Measurements from ENCODE around the gene SH3GL1. TPM values are rescaled to one million over a fixed set of nuclear protein-coding genes. Genes with fewer than 3 reads are reported as not detected.

The SH3GL1 gene
- total and polyA plus RNA-seq, 2 of the 4 experiments (the other 2 are of a cell fraction) = 28.1 to 138 TPM

DNA sequence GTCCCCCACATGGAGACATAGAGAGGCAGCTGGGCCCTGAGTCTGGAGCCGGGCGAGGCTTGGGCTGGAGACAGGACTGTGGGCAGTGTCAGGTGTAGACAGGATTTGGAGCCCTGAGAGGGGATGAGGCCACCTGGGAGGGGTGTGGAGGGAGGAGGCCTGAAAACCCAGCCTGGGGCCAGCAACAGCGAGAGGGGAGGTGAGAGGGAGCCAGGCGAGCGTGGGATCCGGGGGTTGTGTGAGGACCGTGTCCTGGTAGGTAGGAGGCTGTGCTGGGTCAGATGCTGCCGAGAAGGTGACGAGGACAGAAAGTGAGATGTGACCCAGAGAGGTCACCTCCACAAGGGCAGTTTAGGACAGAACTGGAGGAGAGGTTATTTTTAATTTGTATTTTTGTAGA is 49.6 kb downstream of the SH3GL1 start:
- WGBS, 2 experiments (ENCODE audit: extremely low coverage in 2 of 2, insufficient read length in 1 of 2) = 100% methylated on average over 6 of the region's 9 CpGs; no CpG with 5 or more reads in 1 of the 2 experiments

More for the DNA sequence above, 49.6 kb downstream of the SH3GL1 start:
- Histone ChIP-seq H2BK15ac (ENCODE audit: low read depth, low read length) (no peak overlapping the region), H4K5ac (ENCODE audit: low read depth, low read length) (no peak overlapping the region), H2BK20ac (ENCODE audit: low read depth, low read length) (no peak overlapping the region), H3K27me3 (ENCODE audit: control insufficient read depth, insufficient read depth, low read length) (no peaks in the 10 kb centered on the region), H2BK5ac (ENCODE audit: low read depth, low read length, poor library complexity, severe bottlenecking) (no peak overlapping the region), H2AK9ac (replicated peaks; ENCODE audit: low read depth, low read length, poor library complexity) (no peak overlapping the region), H3K4me3 (ENCODE audit: insufficient read depth, low read depth, low read length) (no peak overlapping the region), H3K9me1 (ENCODE audit: insufficient read depth, low read length) (no peaks in the 10 kb centered on the region), H3K27ac (ENCODE audit: insufficient read depth, low read length) (no peak overlapping the region), H4K20me1 (ENCODE audit: insufficient read depth, low read length) (no peaks in the 10 kb centered on the region; the same call in 1 of the 2 replicates), H3K36me3 (ENCODE audit: control insufficient read depth, insufficient read depth, low read length) (peaks cover 13% of the 10 kb centered on the region), H4K8ac (ENCODE audit: low read depth in 2 of 2, low read length in 2 of 2) (no peak overlapping the region), H3K18ac (ENCODE audit: low read depth, low read length) (no peak overlapping the region), H3K9ac (ENCODE audit: low read depth, low read length) (no peak overlapping the region), H3K4me1 (ENCODE audit: control insufficient read depth, insufficient read depth, low read length) (no peaks in the 10 kb centered on the region), H4K91ac (ENCODE audit: insufficient read depth, low read depth, low read length) (no peak overlapping the region), H3K79me1 (ENCODE audit: low read depth in 1 of 2, low read length in 2 of 2) (peaks cover 0 to 4% of the 10 kb centered on the region in 2 experiments; a peak in 1 of 4 replicates), H2BK120ac (ENCODE audit: low read depth, low read length) (no peak overlapping the region), H3K4ac (ENCODE audit: low read depth, low read length) (no peak overlapping the region), H3K56ac (ENCODE audit: extremely low read depth, insufficient read depth, low read length) (no peak overlapping the region), H3K14ac (replicated peaks; ENCODE audit: low read depth, low read length) (no peak overlapping the region), H3K23ac (ENCODE audit: low read depth, low read length) (no peak overlapping the region), H2AFZ (replicated peaks; ENCODE audit: low read length, poor library complexity) (no peak overlapping the region), H2AK5ac (ENCODE audit: low read depth, low read length) (no peak overlapping the region), H3K9me3 (ENCODE audit: control insufficient read depth, insufficient read depth, low read length) (no peaks in the 10 kb centered on the region), H3K4me2 (ENCODE audit: low read depth, low read length) (no peak overlapping the region)
- POLR2A ChIA-PET (ENCODE audit: unreplicated experiment) = no interaction called here
- ATAC-seq (ENCODE audit: low read depth) (no peak), DNase-seq (no peak)
- dilution Hi-C loops (cut with HindIII; ENCODE audit: low sequenced_read_pairs, unreplicated experiment) (no loop called here), in situ Hi-C loops (cut with MboI; ENCODE audit: low sequenced_read_pairs) (loop anchor here (5.0 kb wide), 1 partner anchor 83 kb away; no protein-coding TSS in a partner anchor), intact Hi-C loops (cut with micrococcal nuclease) (no loop called here)
- TF ChIP-seq MAZ (IDR thresholded peaks at IDR 0.05; ENCODE audit: borderline replicate concordance, low read depth, low read length) (no peak), USF2 (IDR thresholded peaks at IDR 0.05; ENCODE audit: low read depth, low read length) (no peak), POLR2A (IDR thresholded peaks at IDR 0.05; ENCODE audit: low read depth, low read length) (no peak), RFX5 (IDR thresholded peaks at IDR 0.05; ENCODE audit: low read depth, low read length) (no peak), RAD21 (IDR thresholded peaks at IDR 0.05; ENCODE audit: low read length) (no peak), RCOR1 (IDR thresholded peaks at IDR 0.05; ENCODE audit: insufficient replicate concordance, low read length) (no peak), CHD1 (IDR thresholded peaks at IDR 0.05; ENCODE audit: low read depth, low read length) (no peak), SMC3 (IDR thresholded peaks at IDR 0.05; ENCODE audit: low read depth, low read length) (no peak), BHLHE40 (IDR thresholded peaks at IDR 0.05; ENCODE audit: low read depth, low read length) (no peak), FOS (IDR thresholded peaks at IDR 0.05; ENCODE audit: low read depth, low read length) (no peak), NFE2L2 (IDR thresholded peaks at IDR 0.05; ENCODE audit: low read depth, low read length) (no peak), MXI1 (IDR thresholded peaks at IDR 0.05; ENCODE audit: borderline replicate concordance, low read depth, low read length) (no peak)
- TF ChIP-seq, protein P1, sequence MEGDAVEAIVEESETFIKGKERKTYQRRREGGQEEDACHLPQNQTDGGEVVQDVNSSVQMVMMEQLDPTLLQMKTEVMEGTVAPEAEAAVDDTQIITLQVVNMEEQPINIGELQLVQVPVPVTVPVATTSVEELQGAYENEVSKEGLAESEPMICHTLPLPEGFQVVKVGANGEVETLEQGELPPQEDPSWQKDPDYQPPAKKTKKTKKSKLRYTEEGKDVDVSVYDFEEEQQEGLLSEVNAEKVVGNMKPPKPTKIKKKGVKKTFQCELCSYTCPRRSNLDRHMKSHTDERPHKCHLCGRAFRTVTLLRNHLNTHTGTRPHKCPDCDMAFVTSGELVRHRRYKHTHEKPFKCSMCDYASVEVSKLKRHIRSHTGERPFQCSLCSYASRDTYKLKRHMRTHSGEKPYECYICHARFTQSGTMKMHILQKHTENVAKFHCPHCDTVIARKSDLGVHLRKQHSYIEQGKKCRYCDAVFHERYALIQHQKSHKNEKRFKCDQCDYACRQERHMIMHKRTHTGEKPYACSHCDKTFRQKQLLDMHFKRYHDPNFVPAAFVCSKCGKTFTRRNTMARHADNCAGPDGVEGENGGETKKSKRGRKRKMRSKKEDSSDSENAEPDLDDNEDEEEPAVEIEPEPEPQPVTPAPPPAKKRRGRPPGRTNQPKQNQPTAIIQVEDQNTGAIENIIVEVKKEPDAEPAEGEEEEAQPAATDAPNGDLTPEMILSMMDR (conservative IDR thresholded peaks at IDR 0.05; ENCODE audit: low read depth, low read length) = no peak
- BruUV-seq (replicated peaks) = no TSS peak
- CTCF ChIA-PET = no interaction called here

All from IMR-90 (cell line).